Urothelium cell line (cell line): Measurements from ENCODE around the gene SLC45A1.

Experiments used
- DNase-seq: peaks from one replicate; pipeline ENCODE4 v3.0.0; 2011; ENCODE audit warnings: low spot score, mixed read lengths
- FAIRE-seq: peaks from 2 replicates; lab custom pipeline; 2011; peaks lifted over from hg19 to GRCh38; lab: Jason Lieb, UNC

The SLC45A1 gene

GRCh38 chr1:8382608-8383505 is 64.9 kb downstream of the SLC45A1 start:
- no peak for DNase-seq
- no peak for FAIRE-seq

- FAIRE-seq (no peak), DNase-seq (no peak)
These were observed 66.2 kb downstream of the SLC45A1 start for GRCh38 chr1:8384088-8384487.

- no peak for FAIRE-seq
- no peak for DNase-seq
These were observed 66.7 kb downstream of the SLC45A1 start for GRCh38 chr1:8384577-8384976.

GRCh38 chr1:8386247-8386646 is 68.3 kb downstream of the SLC45A1 start:
- no peak for DNase-seq
- FAIRE-seq = no peak

GRCh38 chr1:8388732-8389562 is 71.0 kb downstream of the SLC45A1 start:
- FAIRE-seq = no peak
- DNase-seq = no peak

- FAIRE-seq (no peak), DNase-seq (no peak)
These were observed 72.1 kb downstream of the SLC45A1 start for GRCh38 chr1:8389958-8390535.

- no peak for FAIRE-seq
These were observed 72.8 kb downstream of the SLC45A1 start for GRCh38 chr1:8390707-8391106.

GRCh38 chr1:8392522-8392921 is 74.6 kb downstream of the SLC45A1 start:
- FAIRE-seq (no peak), DNase-seq (no peak)

More at GRCh38 chr1:8390707-8391106, 72.8 kb downstream of the SLC45A1 start:
- no peak for DNase-seq
